HG02571 (cell line): ENCODE results near the gene RAD50.

ENCODE experiments used
- ATAC-seq: cut with Tn5 transposase; IDR thresholded peaks from one replicate; pipeline ENCODE4 v1.9.1; 2021; ENCODE audit warnings: mild to moderate bottlenecking, moderate library complexity; ENCODE audit not compliant: unreplicated experiment

RAD50 gene

DNA sequence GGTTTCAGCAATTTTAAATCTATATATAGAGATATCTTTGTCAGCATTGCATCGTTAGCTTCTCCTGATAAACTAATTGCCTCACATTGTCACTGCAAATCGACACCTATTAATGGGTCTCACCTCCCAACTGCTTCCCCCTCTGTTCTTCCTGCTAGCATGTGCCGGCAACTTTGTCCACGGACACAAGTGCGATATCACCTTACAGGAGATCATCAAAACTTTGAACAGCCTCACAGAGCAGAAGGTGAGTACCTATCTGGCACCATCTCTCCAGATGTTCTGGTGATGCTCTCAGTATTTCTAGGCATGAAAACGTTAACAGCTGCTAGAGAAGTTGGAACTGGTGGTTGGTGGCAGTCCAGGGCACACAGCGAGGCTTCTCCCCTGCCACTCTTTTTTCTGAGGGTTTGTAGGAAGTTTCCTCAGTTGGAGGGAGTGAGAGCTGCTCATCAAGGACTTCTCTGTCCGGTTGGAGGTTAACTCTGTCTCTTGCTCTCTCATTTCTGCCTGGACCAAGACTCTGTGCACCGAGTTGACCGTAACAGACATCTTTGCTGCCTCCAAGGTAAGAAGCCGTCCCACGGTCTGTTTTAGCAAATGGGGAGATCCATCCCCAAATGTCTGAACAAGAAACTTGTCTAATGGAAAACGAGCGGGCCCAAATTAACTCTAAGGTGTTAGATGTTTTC lies 117.3 kb downstream of the RAD50 start, which contains the start of gene IL4:
Gene IL4 (plus strand): TSS at position 51 of the 692 bp plus-strand sequence. CDS start 62 bp downstream, at position 113.
- ATAC-seq = no peak

DNA sequence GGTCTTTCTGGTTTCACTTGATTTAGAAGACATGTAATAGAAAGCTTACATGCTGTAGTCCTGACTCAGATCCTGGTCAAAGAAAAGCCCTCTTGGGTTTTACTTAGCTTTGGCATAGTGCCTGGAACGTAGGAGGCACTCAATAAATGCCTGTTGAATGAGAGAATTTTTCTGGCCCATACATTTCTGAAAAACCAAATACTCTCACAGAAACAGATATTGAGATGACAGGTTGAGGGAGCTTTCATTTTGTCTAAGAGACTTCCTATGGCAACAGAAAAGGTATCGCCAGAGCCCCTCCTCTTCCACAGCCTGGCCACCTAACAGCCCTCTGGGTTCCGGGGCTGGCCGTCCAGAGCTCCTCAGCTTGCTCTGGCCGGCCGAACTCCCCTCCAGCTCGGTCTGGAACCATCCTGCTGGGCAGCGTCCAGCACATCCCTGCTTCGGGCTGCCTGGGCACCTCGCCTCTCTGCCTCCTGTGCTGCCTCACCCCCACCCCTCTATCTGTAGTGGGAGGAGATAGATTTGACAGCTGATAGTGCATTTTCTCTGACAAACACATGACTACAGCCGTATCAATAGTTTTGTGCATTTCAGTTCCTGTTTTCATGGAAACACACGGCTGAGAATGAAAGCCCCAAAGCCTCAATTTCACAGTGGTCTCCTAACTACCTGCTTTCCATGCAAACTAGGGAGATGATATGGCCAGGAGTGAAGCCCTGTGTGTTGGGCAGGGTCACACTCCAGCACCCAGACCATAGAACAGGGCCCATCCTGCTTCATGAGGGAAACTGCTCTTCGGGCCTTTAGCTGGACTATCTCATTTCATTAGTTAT lies 118.1 kb downstream of the RAD50 start:
- peak; percentile 79 for ATAC-seq

DNA sequence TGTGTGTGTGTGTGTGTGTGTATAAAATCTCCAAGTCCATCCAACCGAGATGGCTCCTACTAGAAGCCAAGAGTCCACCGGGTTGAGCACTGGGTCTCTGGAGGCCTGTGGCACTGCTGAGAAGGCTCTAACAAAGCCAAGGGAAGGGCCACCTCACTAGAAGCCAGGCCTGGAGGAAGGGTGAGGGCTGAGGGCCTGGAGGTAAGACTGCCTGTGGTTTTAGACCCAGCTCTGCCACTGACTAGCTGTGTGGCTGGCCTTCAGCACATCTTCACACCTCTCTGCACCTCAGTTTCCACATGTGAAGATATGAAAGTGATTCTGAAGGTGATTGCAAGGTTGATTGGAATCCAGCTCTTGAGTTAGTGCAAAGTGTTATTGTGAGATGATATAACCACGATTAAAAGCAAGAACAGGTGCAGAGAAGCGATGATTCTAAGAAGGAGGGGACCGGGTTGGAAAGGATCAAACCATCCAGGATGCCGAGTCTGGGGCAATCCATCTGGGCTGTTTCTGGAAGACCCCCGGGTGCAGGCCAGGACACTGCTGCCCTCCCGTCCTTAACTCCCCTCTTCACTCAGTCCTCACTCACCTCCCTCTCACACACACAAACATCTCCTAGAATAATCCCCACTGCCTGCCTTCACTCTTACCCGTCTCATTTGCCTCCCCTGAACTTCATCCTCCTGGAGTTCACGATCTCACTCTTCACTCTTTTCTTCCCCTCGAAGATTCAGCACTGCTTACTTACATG lies 119.3 kb downstream of the RAD50 start:
- no peak for ATAC-seq

GRCh38 chr5:132677191-132677590 lies 120.4 kb downstream of the RAD50 start:
- no peak for ATAC-seq

DNA sequence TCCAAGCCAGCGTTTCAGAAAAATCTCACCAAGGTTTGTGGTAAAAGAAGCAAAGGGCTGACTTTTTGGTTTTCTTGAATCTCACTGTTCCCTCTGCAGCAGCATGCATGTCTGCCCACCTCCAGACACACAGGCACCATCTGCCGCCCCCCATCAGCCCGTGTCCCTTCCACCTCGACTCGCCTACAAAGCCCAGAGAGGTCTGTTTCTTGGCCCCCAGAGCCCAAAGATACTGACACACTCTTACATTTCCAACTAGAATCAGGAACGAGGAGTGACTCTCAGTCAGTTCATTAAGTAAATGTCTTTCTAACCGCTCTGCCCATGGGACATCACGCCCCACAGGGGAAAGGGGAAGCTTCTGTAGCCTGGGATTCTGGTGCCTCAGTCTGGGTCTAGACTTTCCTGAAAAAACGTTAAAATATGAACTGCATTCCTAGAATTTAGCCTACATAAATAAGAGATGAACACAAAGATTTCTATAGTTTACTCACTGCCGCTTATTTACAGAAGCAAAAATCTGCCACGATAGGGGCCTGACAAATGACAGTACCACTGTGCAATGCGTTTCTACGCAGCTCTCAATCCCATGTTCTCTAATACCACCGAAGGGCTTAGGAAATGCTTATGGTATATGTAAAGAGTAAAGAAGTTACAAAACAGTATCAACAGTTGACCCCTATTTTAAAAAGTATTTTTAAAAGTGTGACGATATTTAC lies 121.1 kb downstream of the RAD50 start:
- ATAC-seq = no peak

- no peak for ATAC-seq
These were observed 122.0 kb downstream of the RAD50 start for GRCh38 chr5:132678735-132679134.

DNA sequence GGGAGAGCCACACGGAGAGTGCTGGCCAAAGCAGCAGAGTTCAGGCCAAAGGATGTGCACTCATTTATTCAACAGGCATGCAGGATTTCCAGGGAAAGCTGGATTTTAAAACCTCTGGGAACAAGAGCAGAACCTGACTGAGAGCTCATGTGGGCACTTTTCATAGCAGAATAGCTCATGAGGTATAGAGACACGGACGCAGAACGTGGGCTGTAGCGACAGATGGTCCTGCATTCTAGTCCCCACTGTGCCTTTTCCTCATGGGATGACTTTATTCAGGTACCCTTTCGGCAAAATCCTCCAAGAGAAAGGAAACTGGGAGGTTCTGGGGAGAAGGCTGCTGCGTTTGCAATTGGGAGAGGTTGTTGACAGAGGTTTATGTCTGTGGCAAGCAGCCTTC lies 122.4 kb downstream of the RAD50 start:
- ATAC-seq = no peak

DNA sequence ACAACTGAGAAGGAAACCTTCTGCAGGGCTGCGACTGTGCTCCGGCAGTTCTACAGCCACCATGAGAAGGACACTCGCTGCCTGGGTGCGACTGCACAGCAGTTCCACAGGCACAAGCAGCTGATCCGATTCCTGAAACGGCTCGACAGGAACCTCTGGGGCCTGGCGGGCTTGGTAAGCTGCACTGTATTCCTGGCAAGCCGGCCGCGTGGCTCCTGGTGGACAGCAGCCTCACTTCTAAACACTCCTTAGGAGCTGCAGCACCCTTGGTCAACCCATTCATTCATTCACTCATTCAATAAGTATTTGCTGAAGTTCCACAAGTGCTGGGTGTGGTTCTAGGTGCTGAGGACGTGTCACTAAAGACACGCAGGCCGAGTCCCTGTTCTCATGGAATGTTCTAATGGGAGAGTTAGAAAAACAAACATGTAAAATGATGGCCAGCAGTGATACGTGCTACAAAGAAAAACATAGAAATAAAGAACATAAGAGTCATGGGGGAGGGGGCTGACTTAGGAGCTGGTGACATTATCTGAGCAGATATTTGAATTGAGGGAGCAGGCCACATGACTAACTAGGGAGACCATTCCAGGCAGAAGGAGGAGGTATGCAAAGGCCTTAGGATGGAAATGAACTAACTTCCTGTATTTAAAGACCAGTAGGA lies 123.1 kb downstream of the RAD50 start:
- no peak for ATAC-seq

GRCh38 chr5:132680780-132681475 lies 124.2 kb downstream of the RAD50 start:
- no peak for ATAC-seq

DNA sequence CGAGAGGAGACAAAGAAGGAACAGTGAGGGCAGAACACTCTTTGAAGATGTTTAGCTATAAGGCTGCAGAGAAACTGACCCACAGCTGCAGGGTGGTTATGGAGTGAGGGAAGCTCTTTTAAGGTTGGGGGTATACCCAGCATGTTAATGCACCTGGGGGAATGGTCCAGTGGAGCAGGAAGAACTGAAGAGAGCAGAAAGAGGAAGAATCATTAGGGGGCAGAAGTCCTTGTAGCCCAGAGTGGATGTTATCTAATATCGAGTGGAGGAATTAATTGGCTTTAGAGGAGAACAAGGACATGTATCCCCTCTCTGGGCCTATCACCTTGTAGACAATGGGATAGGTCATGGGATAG lies 124.7 kb downstream of the RAD50 start:
- no peak for ATAC-seq

DNA sequence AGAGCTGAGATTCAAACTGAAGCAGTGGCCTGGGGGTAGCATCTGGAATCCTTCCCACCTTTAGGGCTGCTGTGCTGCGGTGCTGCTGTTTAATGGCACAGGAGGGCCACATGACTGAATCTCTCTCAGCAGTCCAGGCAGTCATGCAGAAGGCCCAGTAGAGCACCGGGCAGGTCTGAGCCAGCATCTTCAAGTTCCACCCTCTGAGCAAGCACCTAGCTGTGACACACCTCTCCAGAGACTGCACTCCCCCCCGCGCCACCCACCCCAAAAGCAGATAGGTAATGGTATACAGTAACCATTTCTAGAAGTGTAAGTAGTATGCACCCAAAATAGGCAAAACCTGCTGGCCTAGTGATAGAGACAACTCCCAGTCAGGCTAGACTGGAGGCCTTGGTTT lies 125.2 kb downstream of the RAD50 start:
- no peak for ATAC-seq

- no peak for ATAC-seq
These were observed 127.7 kb downstream of the RAD50 start for GRCh38 chr5:132684491-132684890.

- ATAC-seq = no peak
These were observed 128.3 kb downstream of the RAD50 start for GRCh38 chr5:132684922-132685720.

DNA sequence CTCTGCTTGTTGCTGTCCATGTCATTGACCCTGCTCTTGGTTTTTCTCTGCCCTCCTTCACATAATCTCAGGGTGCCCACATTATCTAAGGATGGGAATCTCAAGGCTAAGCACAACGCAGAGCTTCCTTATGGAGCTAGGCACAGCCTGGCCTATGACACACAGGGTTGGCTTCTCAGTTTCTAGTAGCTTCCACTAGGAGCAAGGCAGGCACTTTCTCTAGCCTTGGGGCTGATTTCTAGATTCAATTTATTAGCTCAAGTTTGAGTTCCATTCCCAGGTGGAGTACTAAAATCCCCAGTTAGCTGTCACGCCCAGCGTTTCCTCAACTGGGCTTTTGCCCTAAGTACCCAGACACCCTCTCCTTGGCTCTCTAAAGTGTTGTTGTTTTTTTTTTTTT lies 129.4 kb downstream of the RAD50 start:
- no peak for ATAC-seq

- no peak for ATAC-seq
These were observed 131.2 kb downstream of the RAD50 start for GRCh38 chr5:132687995-132688394.

DNA sequence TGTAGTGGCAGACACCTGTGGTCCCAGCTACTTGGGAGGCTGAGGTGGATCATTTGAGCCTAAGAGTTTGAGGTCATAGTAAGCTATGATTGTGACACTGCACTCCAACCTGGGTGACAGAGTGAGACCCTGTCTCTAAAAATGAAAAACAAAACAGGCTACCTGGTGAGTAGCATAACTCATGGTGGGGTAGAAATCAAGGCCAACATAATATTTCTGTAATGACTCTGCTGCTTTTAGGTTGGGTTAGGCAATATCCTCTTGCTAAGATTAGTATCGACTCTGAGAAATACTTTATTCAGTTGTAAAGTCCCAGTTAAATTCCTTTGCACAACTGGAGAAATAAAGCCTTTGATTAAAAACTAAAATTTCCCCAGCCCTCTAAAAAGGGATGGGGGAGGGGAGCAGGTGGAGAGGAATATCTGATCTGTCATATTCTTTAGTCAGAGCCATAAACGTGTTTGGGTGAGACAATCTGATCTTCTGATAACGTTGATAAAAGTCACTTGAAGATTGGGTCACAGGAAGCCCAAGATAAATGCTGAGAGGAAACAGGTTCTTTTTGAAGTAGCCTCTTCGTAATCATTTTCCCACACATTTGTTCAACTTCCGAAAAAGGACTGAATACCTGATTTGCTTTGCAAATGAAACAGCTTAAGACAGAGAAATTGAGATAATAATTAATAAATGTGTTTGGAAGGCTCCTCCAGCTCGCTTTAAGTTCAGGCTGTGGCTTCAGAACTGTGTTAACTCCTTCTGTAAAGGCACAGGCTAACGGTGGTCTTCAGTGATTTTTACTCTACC lies 132.0 kb downstream of the RAD50 start:
- no peak for ATAC-seq

DNA sequence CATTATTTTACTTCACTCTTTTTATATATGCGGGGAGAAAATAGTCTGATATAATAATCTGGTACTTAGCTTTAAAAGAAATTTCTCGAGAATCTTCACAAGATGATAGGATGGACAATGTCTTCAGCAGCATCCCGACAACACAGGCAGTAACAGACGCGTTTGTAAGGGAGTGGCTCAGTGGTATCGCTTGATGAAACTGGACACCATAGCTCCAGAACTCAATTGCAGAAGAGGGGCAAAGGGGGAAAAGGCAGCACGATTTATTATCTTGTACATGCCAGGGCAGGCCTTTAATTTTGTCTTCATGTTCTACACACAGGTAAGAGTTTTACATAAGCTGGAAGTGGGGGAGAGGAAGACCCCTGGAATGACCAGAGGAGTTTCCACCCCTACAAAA lies 132.7 kb downstream of the RAD50 start:
- no peak for ATAC-seq

DNA sequence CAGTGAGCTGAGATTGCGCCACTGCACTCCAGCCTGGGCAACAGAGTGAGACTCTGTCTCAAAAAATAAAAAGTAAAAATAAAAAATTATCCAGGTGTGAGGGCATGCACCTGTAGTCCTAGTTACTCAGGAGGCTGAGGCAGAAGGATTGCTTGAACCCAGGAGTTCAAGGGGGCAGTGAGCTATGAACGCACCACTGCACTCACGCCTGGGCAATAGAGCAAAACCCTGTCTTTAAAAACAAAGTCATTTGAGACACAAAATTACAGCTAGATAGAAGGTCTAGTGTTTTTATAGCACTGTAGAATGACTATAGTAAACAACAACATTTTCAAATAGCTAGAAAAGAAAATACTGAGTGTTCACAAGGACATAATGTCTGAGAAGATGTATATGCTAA lies 133.4 kb downstream of the RAD50 start:
- ATAC-seq = no peak
